Brain microvascular endothelial cell (primary cell): ENCODE data around the gene HMBS.
"Not testable (repeated sequence)": the region's sequence is repeated elsewhere in the genome, so short reads cannot be mapped to it uniquely, and the experiment has no call there.

ENCODE experiments used
- DNase-seq: peaks from one replicate; pipeline ENCODE4 v3.0.0-alpha.2; 2020
- H3K27ac ChIP-seq: fragments of 250-450 bp; sonication (Bioruptor Pico); 2 replicates; pipeline ENCODE4 v1.5.1; 2020; ENCODE audit warnings: mild to moderate bottlenecking, moderate library complexity
- H3K27me3 ChIP-seq: fragments of 250-450 bp; sonication (Bioruptor Pico); replicated peaks from 2 replicates; pipeline ENCODE4 v1.5.1; 2020; ENCODE audit warnings: mild to moderate bottlenecking
- H3K36me3 ChIP-seq: fragments of 250-450 bp; sonication (Bioruptor Pico); replicated peaks from 2 replicates; pipeline ENCODE4 v1.5.1; 2020; ENCODE audit warnings: mild to moderate bottlenecking
- H3K4me3 ChIP-seq: 2 replicates; pipeline ENCODE4 v1.5.1; 2011; ENCODE audit warnings: low read depth, mild to moderate bottlenecking, control low read depth, low read length, moderate library complexity
- in situ Hi-C: cut with HindIII; loops from 2 replicates; pipeline ENCODE4 v1.10.0; 2017; ENCODE audit warnings: low sequenced_read_pairs, low pct_ligation_motif_present
- TF ChIP-seq, protein P1 (sequence below): IDR thresholded peaks from 2 replicates; pipeline ENCODE4 v1.5.1; 2011; ENCODE audit warnings: low read depth, mild to moderate bottlenecking, moderate library complexity, low read length, control low read depth, inconsistent platforms; ENCODE audit errors: missing control alignments

The HMBS gene

DNA sequence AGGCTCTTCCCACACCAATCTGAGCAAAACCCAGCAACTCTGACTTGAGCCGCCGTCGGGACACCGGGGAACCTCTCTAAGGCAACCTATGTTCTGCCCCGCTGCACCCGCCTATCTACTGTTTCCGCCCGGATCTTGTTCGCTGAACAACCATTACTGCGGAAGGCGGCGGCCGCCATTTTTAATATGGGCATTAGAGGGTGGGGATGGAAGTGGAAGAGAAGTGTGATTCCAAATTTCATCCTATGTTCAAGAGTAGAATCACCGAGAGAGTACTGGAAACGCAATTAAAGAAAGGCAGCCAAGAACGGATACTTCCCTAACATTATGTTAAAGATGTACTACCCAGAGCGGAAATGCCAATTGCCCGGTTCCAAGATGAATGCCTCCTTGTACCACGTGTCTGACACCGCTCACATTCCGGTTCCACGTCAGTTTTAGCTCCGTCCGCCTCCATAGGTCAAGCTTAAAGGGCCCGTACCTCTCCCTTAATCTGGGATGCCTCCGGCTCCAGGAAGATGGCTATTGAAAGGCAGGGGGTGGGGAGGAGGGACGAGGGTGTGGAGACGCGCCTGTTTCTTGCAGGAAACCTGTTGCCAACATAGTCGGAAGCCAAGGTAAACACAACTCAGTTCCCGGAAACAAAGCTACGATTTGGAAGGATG is 17.2 kb downstream of the HMBS start, which contains the start of gene DPAGT1:
DPAGT1 (minus strand) TSS at position 95 of the 665 bp plus-strand sequence. CDS start 198 bp downstream, outside the sequence.
- H3K4me3 ChIP-seq, result peak within 1 kb of the TSS; percentile 85
- H3K27ac ChIP-seq, result peak within 1 kb of the TSS; percentile 96
- in situ Hi-C loops, result no loop called here
- no peaks in the 10 kb centered on the region for H3K27me3 ChIP-seq
- TF ChIP-seq, protein P1, sequence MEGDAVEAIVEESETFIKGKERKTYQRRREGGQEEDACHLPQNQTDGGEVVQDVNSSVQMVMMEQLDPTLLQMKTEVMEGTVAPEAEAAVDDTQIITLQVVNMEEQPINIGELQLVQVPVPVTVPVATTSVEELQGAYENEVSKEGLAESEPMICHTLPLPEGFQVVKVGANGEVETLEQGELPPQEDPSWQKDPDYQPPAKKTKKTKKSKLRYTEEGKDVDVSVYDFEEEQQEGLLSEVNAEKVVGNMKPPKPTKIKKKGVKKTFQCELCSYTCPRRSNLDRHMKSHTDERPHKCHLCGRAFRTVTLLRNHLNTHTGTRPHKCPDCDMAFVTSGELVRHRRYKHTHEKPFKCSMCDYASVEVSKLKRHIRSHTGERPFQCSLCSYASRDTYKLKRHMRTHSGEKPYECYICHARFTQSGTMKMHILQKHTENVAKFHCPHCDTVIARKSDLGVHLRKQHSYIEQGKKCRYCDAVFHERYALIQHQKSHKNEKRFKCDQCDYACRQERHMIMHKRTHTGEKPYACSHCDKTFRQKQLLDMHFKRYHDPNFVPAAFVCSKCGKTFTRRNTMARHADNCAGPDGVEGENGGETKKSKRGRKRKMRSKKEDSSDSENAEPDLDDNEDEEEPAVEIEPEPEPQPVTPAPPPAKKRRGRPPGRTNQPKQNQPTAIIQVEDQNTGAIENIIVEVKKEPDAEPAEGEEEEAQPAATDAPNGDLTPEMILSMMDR, result no peak
- H3K36me3 ChIP-seq, result peaks cover 11% of the 10 kb centered on the region
- peak; percentile 96 for DNase-seq

DNA sequence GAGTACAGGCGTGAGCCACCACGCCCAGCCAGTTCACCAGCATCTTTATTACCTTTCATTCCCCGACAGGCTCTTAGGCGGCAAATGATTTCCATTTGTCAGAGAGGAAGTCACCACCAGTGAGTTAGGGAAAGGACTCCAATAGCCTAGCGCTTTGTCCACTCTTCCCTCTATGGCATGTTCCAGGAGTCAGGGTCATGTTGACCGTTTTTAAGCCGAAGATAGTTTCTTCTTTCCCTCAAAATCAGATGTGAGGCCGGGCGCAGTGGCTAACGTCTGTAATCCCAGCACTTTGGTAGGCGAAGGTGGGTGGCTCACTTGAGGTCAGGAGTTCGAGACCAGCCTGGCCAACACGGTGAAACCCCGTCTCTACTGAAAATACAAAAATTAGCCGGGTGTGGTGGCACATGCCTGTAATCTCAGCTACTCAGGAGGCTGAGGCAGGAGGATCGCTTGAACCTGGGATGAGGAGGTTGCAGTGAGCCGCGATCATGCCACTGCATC is 18.5 kb downstream of the HMBS start:
- in situ Hi-C loops, DNase-seq, H3K36me3 ChIP-seq, H3K27me3 ChIP-seq: not testable (repeated sequence)
- H3K4me3 ChIP-seq, result peak overlapping the region; percentile 3
- peak overlapping the region; percentile 96 for H3K27ac ChIP-seq

DNA sequence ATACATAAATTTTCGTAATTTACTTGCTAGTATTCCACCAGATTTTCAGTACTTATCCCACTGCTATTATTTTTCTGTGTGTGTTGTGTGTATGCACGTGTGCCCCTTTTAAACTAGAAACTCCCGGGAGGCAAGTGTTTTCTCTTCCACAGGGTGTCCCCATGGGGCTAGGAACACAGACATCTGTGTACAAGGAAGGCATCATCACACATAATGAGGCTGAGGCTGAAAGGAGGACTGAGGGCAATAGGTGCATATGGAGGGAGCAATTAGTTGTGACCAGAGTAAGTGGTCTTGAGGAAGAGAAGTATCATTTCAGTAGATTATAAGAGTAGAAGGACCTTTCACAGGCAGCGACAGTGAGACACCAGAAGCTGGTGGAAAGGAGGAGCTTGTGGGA is 19.1 kb downstream of the HMBS start:
- H3K27ac ChIP-seq, result no peak overlapping the region
- H3K27me3 ChIP-seq, result no peaks in the 10 kb centered on the region
- TF ChIP-seq, protein P1, result no peak
- in situ Hi-C loops, result no loop called here
- no peaks in the 10 kb centered on the region for H3K36me3 ChIP-seq
- H3K4me3 ChIP-seq, result no peak overlapping the region
- DNase-seq, result no peak

DNA sequence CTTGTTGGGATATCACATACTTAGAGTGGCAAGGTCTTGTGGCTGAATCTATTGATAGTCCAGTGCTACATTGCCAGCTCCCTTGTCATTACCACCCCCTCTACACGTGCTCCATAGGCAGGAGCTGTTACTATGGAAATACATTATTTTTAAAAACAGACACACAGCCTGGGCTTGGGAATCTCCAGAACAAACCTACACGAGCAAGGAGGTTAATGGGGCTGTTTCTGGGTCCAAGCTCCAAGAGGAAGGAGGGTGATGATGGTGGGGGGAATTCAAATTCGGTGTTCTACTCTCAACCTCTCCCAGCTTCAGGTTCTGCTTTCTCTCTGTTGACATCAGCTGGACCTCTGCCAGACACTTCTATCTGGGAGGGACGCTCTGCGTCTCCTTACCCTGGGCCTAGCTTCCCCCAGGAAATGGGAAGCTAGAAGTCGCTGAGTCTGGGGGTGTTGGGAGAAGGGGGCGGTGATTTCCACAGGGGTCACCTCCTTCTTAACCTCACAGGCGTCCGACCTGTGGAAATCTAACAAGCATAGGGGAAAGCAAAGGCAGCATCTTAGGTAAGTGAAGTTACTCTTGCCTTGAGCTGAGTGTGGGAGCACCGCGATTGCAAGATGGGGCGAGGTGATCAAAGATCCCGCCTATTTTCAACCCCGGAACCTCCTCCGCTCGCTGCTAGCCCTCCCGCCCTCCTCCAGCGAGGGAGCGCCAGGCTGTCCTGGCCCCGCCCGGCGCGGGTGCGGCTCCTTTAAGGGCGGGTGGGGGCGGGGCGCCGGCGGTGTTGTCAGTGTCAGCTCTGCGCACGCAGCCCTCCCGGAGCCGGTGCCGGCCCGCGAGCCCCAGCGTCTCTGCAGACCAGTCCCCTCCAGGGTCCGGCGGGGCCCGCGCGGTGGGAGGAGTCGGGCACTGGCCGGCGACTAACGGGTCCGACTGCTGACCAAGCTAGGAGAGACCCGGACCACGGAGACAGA is 22.2 kb downstream of the HMBS start, which contains the start of gene C2CD2L:
C2CD2L (plus strand) TSS at position 781 of the 974 bp plus-strand sequence. CDS start 398 bp downstream, outside the sequence.
- H3K4me3 ChIP-seq, result peak within 1 kb of the TSS; percentile 79
- DNase-seq, result peak; percentile 79
- TF ChIP-seq, protein P1, result no peak
- in situ Hi-C loops, result no loop called here
- H3K36me3 ChIP-seq, result peaks cover 20% of the 10 kb centered on the region
- peak within 1 kb of the TSS; percentile 57 for H3K27ac ChIP-seq
- no peaks in the 10 kb centered on the region for H3K27me3 ChIP-seq

DNA sequence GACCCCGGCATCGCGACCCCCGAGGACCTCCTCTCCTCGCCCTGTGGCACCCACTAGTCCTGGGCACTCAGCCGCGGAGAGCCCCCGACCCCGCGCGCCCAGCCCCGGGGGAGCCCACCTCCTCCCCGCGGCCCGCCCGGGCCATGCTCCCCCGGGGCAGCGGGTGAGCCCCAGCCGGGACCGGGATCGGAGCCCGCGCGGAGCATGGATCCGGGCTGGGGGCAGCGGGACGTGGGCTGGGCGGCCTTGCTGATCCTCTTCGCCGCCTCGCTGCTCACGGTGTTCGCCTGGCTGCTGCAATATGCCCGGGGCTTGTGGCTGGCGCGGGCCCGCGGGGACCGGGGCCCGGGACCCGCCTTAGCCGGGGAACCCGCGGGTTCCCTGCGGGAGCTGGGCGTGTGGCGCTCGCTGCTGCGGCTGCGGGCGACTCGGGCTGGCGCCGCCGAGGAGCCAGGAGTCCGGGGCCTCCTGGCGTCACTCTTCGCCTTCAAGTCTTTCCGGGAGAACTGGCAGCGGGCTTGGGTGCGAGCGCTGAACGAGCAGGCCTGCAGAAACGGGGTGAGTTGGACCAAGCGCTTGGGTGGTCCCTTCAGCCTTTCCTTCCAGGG is 23.0 kb downstream of the HMBS start:
- Histone ChIP-seq H3K36me3 (peaks cover 28% of the 10 kb centered on the region), H3K27me3 (no peaks in the 10 kb centered on the region), H3K4me3 (peak overlapping the region; percentile 79), H3K27ac (peak overlapping the region; percentile 4)
- in situ Hi-C loops, result no loop called here
- DNase-seq, result no peak
- TF ChIP-seq, protein P1, result no peak
